Activated CD8-positive, alpha-beta memory T cell treated with anti-CD3 and anti-CD28 coated beads for 4 hours (primary cell): ENCODE measurements around the gene CUL5.
"Not testable (repeated sequence)": the region's sequence is repeated elsewhere in the genome, so short reads cannot be mapped to it uniquely, and the experiment has no call there.

Experiments used
- DNase-seq, 2 donors: peaks; one replicate each; pipeline ENCODE4 v3.0.0-alpha.2; 2020; ENCODE audit warnings: low read depth in 2 of 2

Gene CUL5

GRCh38 chr11:108025387-108026080 is 16.8 kb downstream of the CUL5 start:
- DNase-seq = no peak

- no peak for DNase-seq
These were observed 18.4 kb downstream of the CUL5 start for GRCh38 chr11:108027057-108027456.

DNA sequence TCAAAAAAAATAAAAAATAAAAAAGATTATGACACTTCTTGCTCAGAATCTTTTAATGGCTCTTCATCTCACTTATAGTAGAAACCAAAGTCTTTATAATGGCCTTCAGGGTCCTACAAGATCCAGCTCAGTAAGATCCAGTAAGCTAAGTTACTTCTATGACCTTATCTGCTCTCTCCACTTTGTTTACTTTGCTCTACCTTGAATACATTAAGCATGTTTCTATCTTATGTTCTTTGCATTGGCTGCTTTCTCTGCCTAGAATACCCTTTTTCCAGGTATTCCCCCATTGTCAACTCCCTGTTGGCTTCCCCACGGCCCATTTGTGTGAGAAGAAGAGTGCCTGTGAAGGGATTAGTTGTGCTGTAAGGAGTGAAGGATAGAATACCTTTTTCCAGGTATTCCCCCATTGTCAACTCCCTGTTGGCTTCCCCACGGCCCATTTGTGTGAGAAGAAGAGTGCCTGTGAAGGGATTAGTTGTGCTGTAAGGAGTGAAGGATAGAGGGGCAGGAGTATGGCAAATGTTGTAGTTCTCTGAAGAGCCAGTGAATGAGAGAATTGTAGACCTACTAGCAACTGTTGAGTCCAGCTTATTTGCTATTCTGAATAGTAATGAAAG is 20.2 kb downstream of the CUL5 start:
- DNase-seq = not testable (repeated sequence)

DNA sequence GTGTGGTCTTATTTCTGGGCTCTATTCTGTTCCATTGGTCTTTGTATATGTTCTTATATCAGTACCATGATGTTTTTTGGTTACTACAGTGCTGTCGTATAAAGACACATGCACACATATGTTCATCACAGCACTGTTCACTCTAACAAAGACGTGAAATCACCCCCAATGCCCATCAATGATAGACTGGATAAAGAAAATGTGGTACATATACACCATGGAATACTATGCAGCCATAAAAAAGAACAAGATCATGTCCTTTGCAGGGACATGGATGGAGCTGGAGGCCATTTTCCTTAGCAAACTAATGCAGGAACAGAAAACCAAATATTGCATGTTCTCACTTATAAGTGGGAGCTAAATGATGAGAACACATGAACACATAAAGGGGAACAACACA is 22.9 kb downstream of the CUL5 start:
- DNase-seq = not testable (repeated sequence)

DNA sequence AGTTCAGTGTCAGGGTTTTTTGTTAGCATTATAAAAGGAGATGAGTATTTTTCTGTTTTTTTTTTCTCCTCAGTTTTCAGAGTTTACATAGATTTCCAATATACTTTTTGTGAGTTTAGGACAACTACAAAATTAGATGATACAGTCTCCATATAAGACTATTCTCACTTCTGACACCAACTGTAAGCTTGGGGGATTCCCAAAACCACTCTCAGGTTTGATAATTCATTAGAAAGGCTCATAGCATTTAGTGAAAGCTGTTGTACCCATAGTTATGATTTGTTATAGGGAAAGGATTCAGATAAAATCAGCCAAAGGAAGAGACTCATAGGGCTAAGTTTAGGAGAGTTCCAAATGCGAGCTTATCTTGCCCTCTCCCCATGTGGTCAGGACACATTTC is 24.1 kb downstream of the CUL5 start:
- DNase-seq = no peak

DNA sequence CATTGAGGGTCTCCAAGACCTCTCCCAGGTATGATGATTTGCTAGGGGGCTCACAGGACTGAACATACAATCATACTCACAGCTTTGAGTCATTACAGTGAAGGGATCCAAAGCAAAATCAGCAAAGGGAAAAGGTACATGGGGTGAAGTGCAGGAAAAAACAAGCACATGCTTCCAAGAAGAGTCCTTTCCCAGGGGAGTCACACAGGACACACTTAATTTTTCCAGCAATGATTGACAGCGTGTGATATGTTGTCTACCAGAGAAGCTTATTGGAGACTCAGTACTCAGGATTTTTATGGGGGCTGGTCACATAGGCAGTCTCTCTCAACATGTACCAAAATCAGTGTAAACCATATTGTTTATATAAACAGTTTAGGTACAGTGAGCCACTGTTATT is 25.3 kb downstream of the CUL5 start:
- no peak for DNase-seq

DNA sequence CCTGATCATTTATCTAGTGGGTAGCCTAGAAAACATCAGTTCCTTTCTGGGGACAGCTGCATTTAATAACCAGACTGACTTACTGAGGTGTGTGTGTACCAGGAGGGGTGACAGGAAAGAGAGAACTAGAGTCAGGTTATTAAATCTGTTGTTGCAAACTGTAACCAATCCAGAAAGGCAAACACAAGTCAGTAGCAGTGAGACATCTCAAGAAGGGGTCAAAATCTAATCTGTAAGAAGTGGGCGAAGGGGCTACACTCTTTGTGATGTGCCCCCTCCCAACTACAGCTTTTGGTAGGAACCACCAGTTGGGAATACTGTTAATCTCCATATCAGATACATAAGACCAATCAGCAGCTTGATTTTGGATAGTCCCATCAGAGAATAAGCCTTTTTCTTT is 26.3 kb downstream of the CUL5 start:
- no peak for DNase-seq

DNA sequence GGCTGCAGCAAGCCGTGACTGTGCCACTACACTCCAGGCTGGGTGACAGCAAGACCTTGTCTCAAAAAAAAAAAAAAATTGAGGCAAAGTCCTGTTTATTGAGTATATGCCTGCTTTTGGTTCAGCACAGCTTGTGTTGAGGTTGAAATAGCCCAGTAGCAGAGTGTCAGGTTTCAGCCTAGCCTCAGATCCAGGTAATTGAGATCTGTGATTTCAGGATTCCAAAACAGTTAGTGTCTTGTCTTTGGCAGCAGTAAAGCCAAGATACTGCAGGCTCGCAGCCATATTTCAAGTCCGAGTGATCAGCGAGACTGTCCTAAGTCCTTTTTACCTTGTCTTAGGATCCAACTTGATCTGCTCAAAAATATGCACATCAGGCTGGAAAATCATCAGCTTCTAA is 27.0 kb downstream of the CUL5 start:
- DNase-seq = no peak

- no peak for DNase-seq
These were observed 28.5 kb downstream of the CUL5 start for GRCh38 chr11:108037211-108037610.

- DNase-seq = no peak
These were observed 28.9 kb downstream of the CUL5 start for GRCh38 chr11:108037636-108038035.

- DNase-seq = no peak
These were observed 39.6 kb downstream of the CUL5 start for GRCh38 chr11:108048269-108048668.

- no peak for DNase-seq
These were observed 53.6 kb downstream of the CUL5 start for GRCh38 chr11:108062336-108062735.

DNA sequence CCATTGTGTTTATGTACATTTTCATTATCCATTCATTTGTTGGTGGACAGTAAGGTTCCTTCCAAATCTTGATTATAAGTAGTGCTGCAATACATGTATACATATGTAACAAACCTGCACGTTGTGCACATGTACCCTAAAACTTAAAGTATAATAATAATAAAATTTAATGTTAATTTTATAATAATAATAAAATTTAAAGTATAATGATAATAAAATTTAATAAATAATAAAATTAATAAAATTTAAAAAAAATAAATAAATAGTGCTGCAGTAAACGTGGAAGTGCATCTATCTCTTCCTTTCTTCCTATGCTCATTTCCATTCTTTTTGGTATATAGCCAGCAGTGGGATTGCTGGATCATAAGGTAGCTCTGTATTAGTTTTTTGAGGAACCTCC is 54.7 kb downstream of the CUL5 start:
- DNase-seq = no peak

GRCh38 chr11:108069947-108070346 is 61.2 kb downstream of the CUL5 start:
- no peak for DNase-seq

- no peak for DNase-seq
These were observed 76.1 kb downstream of the CUL5 start for GRCh38 chr11:108084811-108085210.

DNA sequence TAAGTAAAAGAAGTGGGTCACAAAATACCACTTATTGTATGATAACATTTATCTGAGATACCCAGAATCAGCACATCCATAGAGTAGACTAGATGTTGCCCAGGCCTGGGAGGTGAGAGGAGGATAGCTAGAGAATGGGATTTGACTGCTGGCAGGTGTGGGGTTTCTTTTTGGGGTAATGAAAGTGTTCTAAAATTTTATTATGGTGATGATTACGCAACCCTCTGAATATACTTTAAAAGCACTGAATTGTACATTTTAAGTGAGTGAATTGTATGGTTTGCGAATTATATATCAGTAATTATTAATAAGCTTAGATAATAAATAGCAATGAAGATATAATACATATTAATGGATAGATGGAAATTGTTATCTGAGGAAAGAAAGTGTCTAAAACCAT is 77.0 kb downstream of the CUL5 start:
- no peak for DNase-seq

DNA sequence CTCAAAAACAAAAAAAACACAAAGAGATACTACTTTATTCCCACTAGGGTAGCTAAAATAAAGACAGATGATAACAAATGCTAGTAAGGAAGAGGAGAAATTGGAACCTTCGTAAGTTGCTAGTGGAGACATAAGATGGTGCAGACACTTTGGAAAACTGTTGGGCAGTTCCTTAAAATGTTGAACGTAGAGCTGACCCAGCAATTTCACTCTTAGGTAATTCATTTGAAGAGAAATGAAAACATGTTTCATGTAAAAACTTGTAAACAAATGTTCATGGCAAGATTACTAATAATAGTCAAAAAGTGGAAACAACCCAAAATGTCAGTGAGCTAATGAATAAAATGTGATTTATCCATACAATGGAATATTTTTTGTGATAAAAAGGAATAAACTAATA is 83.4 kb downstream of the CUL5 start:
- no peak for DNase-seq

DNA sequence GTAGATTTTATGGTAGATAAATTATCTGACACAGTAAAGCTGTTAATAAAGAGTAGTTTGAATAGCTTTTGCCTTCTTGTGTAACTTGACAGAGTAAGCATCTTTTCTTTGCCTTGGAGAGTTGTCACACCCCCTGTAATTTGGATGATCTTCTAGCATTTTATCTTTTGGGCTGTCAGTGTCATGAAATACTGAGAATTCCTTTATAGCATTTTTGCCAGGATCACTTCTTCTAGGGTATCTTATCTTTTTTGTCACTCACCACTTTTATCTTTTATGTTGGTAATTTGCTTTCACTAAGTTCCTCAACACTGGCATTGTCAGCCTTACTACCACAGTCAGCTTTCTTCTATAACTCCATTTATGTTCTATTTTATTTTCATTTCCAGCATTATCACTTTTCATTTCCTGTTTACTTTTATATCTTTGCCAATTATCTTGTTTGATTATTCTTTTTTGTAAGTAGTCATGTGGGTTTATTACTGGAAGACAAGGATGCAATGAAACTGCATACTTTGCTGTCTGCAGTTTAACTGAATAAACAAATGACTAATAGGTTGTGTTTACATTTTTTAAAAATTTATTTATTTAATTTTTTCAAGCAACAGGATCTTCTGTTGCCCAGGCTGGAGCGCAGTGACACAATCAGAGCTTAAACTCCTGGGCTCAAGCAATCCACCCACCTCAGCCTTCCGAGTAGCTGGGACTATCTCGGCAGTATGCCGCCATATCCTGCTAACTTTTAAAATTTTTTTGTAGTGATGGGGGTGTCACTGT is 84.6 kb downstream of the CUL5 start:
- no peak for DNase-seq

DNA sequence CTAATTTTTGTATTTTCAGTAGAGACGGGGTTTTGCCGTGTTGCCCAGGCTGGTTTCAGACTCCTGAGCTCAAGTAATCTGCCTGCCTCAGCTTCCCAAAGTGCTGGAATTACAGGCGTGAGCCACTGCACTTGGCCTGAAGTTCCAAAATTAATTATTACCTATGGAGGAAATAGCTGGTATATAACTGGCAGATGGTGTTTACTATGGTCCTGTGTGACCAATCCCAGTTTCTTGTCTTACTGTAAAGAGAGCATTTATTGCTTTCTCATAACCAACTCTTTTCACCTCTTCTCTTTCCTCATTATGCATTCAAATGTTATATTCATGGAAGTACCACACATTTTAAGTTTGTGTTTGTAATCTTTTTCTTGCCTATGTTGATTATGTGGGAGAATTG is 88.5 kb downstream of the CUL5 start:
- DNase-seq = no peak

DNA sequence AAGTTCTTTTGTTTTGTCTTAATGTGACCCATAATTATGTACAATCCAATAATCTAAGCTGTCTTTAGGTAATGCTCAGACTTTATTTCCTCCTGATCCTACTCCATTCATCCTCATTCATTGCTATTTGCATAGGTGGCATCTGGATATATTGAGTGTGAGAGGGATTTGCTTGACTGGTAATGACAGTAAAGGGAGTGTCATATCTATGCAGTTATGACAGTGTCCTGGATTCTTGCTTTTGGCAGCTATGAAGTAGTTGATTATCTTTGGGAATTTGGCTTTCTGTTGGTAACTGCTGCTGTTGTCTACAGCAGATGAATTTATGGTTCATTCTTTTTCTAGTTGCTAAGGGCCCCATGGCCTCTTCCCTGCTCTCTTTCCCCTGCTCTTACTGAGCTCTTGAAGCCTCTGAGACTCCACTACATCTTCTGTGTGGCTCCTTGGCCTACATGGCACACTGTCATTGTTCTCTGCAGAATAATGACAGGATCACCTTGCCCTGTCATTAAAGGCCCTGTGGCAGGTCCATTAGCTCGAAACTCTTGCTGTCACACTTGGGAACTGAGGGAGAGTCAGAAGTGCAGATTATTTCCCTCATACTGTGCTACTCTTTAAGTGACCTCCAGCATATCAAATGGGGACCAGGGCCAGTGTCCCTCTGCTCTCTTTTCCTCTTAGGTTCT is 92.5 kb downstream of the CUL5 start:
- no peak for DNase-seq

DNA sequence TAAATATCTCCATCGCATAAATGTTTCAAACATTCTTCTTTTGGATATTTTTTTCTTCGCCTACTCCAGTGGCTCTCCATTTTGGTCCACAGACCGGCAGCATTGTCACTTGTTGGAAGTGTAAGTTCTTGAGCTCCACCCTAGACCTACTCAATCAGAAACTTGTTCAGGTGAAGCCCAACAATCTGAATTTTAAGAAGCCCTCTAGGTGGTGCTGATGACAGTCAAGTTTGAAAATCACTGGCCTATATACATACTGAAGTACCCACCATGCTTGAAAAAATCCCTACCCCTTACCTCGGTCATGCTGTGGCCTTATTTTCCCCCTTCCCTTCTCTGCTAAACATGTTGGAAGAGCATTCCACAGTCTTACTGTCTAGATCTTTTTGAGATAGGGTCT is 102.4 kb downstream of the CUL5 start:
- DNase-seq = no peak

DNA sequence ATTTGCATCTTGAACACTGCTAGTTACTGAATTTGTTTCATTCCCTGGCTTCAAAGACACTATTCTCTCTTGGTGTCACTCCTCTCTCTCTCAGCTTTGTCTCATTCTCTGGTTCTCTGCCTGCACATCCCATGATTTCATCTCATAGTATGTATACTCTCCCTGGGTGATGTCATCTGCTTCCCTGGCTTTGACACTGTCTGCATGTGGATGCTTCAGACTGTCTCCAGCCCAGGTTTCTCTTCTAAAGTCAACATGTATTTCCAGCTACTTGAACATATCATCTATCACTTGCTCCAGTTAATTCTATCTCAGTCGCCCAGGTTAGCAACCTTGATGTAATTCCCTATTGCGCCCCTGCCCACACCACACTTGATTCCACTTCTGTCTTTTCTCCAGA is 103.4 kb downstream of the CUL5 start:
- no peak for DNase-seq
